ENCODE data around the gene TPST2. TPM values are rescaled to one million over a fixed set of nuclear protein-coding genes. Genes with fewer than 3 reads are reported as not detected.

TPST2 gene
- total RNA-seq, 1 experiment from 2014 or later: 8.2 TPM

DNA sequence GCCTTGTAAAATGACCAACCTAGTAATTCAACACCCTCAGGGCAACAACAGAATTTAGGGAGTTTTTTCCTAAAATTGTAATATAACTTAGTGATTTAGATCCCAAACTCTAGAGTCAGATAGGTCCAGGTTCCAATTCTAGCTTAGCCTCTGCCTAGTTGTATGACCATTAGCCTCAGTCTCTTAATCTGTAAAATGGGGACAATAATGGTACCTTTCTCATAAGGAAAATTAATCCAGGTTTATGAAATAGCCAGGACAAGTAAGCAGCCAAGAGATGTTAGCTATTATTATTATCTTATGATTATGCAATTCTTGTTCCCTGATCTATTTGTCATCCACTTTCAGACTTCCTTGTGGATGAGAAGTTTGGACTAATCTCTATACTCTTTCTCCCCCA, 81.8 kb downstream of the TPST2 start:
- CTCF ChIA-PET: no interaction called here
- H3K4me3 ChIP-seq (ENCODE audit: low read depth, low read length, poor library complexity, severe bottlenecking): no peak overlapping the region
- H3K4me1 ChIP-seq (ENCODE audit: insufficient read depth, low read length, poor library complexity, severe bottlenecking): peaks cover 8% of the 10 kb centered on the region
- TF ChIP-seq, protein P1, sequence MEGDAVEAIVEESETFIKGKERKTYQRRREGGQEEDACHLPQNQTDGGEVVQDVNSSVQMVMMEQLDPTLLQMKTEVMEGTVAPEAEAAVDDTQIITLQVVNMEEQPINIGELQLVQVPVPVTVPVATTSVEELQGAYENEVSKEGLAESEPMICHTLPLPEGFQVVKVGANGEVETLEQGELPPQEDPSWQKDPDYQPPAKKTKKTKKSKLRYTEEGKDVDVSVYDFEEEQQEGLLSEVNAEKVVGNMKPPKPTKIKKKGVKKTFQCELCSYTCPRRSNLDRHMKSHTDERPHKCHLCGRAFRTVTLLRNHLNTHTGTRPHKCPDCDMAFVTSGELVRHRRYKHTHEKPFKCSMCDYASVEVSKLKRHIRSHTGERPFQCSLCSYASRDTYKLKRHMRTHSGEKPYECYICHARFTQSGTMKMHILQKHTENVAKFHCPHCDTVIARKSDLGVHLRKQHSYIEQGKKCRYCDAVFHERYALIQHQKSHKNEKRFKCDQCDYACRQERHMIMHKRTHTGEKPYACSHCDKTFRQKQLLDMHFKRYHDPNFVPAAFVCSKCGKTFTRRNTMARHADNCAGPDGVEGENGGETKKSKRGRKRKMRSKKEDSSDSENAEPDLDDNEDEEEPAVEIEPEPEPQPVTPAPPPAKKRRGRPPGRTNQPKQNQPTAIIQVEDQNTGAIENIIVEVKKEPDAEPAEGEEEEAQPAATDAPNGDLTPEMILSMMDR (conservative IDR thresholded peaks at IDR 0.05; ENCODE audit: low read depth, low read length): no peak
- TF ChIP-seq EZH2 (IDR thresholded peaks at IDR 0.05; ENCODE audit: borderline replicate concordance, low read depth, low read length, poor library complexity, severe bottlenecking): no peak
- intact Hi-C loops (cut with micrococcal nuclease; ENCODE audit: unreplicated experiment): no loop called here
- H3K27ac ChIP-seq (ENCODE audit: low read depth, low read length, poor library complexity, severe bottlenecking): no peak overlapping the region
- no peaks in the 10 kb centered on the region for H3K27me3 ChIP-seq (replicated peaks; ENCODE audit: insufficient read depth, low read depth, low read length, poor library complexity)
- no peak for DNase-seq (ENCODE audit: low spot score)
- POLR2A ChIA-PET (ENCODE audit: low non-redundant PET): no interaction called here
- no TSS peak for BruUV-seq (replicated peaks)
- H3K9me3 ChIP-seq (ENCODE audit: low read depth, low read length, poor library complexity, severe bottlenecking): no peaks in the 10 kb centered on the region
- H3K36me3 ChIP-seq (ENCODE audit: insufficient read depth, low read length, poor library complexity, severe bottlenecking): peaks cover 66% of the 10 kb centered on the region

DNA sequence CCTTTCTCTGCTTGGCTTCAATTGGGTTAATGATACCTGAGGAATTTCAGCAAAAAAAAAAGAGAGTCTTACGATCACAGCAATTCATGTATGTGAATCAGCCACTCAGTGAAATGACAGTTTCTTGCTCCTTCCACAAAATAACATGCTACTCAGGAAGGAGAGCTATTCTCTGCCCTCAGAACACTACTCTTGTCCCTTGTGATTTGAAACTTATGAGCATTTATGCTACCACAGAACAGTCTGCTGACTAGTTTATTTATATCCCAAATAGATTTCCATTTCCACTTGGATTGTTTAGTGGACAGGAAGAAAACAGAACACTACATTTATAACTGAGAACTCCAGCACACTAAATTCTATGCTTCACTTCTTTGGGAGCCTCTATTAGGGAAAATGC, 86.2 kb downstream of the TPST2 start:
- Histone ChIP-seq H3K4me1 (ENCODE audit: insufficient read depth, low read length, poor library complexity, severe bottlenecking) (no peaks in the 10 kb centered on the region), H3K27ac (ENCODE audit: low read depth, low read length, poor library complexity, severe bottlenecking) (no peak overlapping the region), H3K36me3 (ENCODE audit: insufficient read depth, low read length, poor library complexity, severe bottlenecking) (peaks cover 84% of the 10 kb centered on the region), H3K27me3 (replicated peaks; ENCODE audit: insufficient read depth, low read depth, low read length, poor library complexity) (no peaks in the 10 kb centered on the region), H3K4me3 (ENCODE audit: low read depth, low read length, poor library complexity, severe bottlenecking) (no peak overlapping the region), H3K9me3 (ENCODE audit: low read depth, low read length, poor library complexity, severe bottlenecking) (no peaks in the 10 kb centered on the region)
- BruUV-seq (replicated peaks): no TSS peak
- DNase-seq (ENCODE audit: low spot score): no peak
- CTCF ChIA-PET: no interaction called here
- TF ChIP-seq, protein P1 (conservative IDR thresholded peaks at IDR 0.05; ENCODE audit: low read depth, low read length): no peak
- TF ChIP-seq EZH2 (IDR thresholded peaks at IDR 0.05; ENCODE audit: borderline replicate concordance, low read depth, low read length, poor library complexity, severe bottlenecking): no peak
- intact Hi-C loops (cut with micrococcal nuclease; ENCODE audit: unreplicated experiment): no loop called here
- POLR2A ChIA-PET (ENCODE audit: low non-redundant PET): no interaction called here

- intact Hi-C loops (cut with micrococcal nuclease; ENCODE audit: unreplicated experiment): no loop called here
- peaks cover 80% of the 10 kb centered on the region for H3K36me3 ChIP-seq (ENCODE audit: insufficient read depth, low read length, poor library complexity, severe bottlenecking)
- no peaks in the 10 kb centered on the region for H3K27me3 ChIP-seq (replicated peaks; ENCODE audit: insufficient read depth, low read depth, low read length, poor library complexity)
- H3K27ac ChIP-seq (ENCODE audit: low read depth, low read length, poor library complexity, severe bottlenecking): no peak overlapping the region
- BruUV-seq (replicated peaks): no TSS peak
- POLR2A ChIA-PET (ENCODE audit: low non-redundant PET): no interaction called here
- H3K4me3 ChIP-seq (ENCODE audit: low read depth, low read length, poor library complexity, severe bottlenecking): no peak overlapping the region
- H3K4me1 ChIP-seq (ENCODE audit: insufficient read depth, low read length, poor library complexity, severe bottlenecking): no peaks in the 10 kb centered on the region
- TF ChIP-seq EZH2 (IDR thresholded peaks at IDR 0.05; ENCODE audit: borderline replicate concordance, low read depth, low read length, poor library complexity, severe bottlenecking): no peak
- TF ChIP-seq, protein P1 (conservative IDR thresholded peaks at IDR 0.05; ENCODE audit: low read depth, low read length): peak; percentile 69
- peak; percentile 66 for DNase-seq (ENCODE audit: low spot score)
- CTCF ChIA-PET: no interaction called here
- H3K9me3 ChIP-seq (ENCODE audit: low read depth, low read length, poor library complexity, severe bottlenecking): no peaks in the 10 kb centered on the region
Measured at GRCh38 chr22:26502688-26503561, 87.0 kb downstream of the TPST2 start.

Data from A673 (cell line).